ENCODE measurements around the gene SHB. TPM values are rescaled to one million over a fixed set of nuclear protein-coding genes. Genes with fewer than 3 reads are reported as not detected.

SHB gene
- total RNA-seq, 1 experiment from 2014 or later: 29.6 TPM

GRCh38 chr9:38026840-38027527, 42.0 kb downstream of the SHB start:
- H3K27ac Mint-ChIP-seq (ENCODE audit: low read depth, unreplicated experiment): peak overlapping the region; percentile 42
- H3K36me3 Mint-ChIP-seq (ENCODE audit: insufficient read depth, unreplicated experiment): peaks cover 6% of the 10 kb centered on the region
- ChIA-PET POLR2A (interaction anchor here (0.7 to 5.6 kb wide), 12 partner anchors 10 to 69 kb away, joined by 3 to 57 read pairs (median 6); partner anchors contain the start of gene SHB), CTCF (interaction anchor here (0.6 to 5.7 kb wide), 8 partner anchors 9 to 339 kb away, joined by 3 to 48 read pairs (median 4); partner anchors contain the start of gene SHB)
- no peaks in the 10 kb centered on the region for H3K9me3 Mint-ChIP-seq (ENCODE audit: unreplicated experiment)
- intact Hi-C loops (cut with micrococcal nuclease): loop anchor here (2.0 kb wide), 1 partner anchor 40 kb away; no protein-coding TSS in a partner anchor
- H3K4me1 Mint-ChIP-seq (ENCODE audit: insufficient read depth, unreplicated experiment): peaks cover 49% of the 10 kb centered on the region
- TF ChIP-seq, protein P1, sequence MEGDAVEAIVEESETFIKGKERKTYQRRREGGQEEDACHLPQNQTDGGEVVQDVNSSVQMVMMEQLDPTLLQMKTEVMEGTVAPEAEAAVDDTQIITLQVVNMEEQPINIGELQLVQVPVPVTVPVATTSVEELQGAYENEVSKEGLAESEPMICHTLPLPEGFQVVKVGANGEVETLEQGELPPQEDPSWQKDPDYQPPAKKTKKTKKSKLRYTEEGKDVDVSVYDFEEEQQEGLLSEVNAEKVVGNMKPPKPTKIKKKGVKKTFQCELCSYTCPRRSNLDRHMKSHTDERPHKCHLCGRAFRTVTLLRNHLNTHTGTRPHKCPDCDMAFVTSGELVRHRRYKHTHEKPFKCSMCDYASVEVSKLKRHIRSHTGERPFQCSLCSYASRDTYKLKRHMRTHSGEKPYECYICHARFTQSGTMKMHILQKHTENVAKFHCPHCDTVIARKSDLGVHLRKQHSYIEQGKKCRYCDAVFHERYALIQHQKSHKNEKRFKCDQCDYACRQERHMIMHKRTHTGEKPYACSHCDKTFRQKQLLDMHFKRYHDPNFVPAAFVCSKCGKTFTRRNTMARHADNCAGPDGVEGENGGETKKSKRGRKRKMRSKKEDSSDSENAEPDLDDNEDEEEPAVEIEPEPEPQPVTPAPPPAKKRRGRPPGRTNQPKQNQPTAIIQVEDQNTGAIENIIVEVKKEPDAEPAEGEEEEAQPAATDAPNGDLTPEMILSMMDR (IDR thresholded peaks at IDR 0.05; ENCODE audit: unreplicated experiment): no peak
- no peaks in the 10 kb centered on the region for H3K27me3 Mint-ChIP-seq (ENCODE audit: insufficient read depth, unreplicated experiment)
- no TSS peak for BruUV-seq (replicated peaks)
- no peak for DNase-seq (ENCODE audit: unreplicated experiment)
- H3K4me3 Mint-ChIP-seq (ENCODE audit: unreplicated experiment): peak overlapping the region; percentile 38

- TF ChIP-seq, protein P1 (IDR thresholded peaks at IDR 0.05; ENCODE audit: unreplicated experiment): no peak
- Mint-ChIP-seq H3K27me3 (ENCODE audit: insufficient read depth, unreplicated experiment) (no peaks in the 10 kb centered on the region), H3K9me3 (ENCODE audit: unreplicated experiment) (no peaks in the 10 kb centered on the region), H3K4me3 (ENCODE audit: unreplicated experiment) (peak overlapping the region; percentile 38), H3K27ac (ENCODE audit: low read depth, unreplicated experiment) (peak overlapping the region; percentile 83), H3K36me3 (ENCODE audit: insufficient read depth, unreplicated experiment) (peaks cover 6% of the 10 kb centered on the region), H3K4me1 (ENCODE audit: insufficient read depth, unreplicated experiment) (peaks cover 44% of the 10 kb centered on the region)
- CTCF ChIA-PET: interaction anchor here (0.6 to 5.7 kb wide), 9 partner anchors 9 to 340 kb away, joined by 3 to 48 read pairs (median 4); partner anchors contain the start of gene SHB
- no TSS peak for BruUV-seq (replicated peaks)
- DNase-seq (ENCODE audit: unreplicated experiment): peak; percentile 88
- intact Hi-C loops (cut with micrococcal nuclease): loop anchor here (2.0 kb wide), 1 partner anchor 41 kb away; no protein-coding TSS in a partner anchor
- POLR2A ChIA-PET: interaction anchor here (0.7 to 5.6 kb wide), 11 partner anchors 11 to 70 kb away, joined by 3 to 57 read pairs (median 6); partner anchors contain the start of gene SHB
Observed at GRCh38 chr9:38026021-38026809, 42.8 kb downstream of the SHB start.

DNA sequence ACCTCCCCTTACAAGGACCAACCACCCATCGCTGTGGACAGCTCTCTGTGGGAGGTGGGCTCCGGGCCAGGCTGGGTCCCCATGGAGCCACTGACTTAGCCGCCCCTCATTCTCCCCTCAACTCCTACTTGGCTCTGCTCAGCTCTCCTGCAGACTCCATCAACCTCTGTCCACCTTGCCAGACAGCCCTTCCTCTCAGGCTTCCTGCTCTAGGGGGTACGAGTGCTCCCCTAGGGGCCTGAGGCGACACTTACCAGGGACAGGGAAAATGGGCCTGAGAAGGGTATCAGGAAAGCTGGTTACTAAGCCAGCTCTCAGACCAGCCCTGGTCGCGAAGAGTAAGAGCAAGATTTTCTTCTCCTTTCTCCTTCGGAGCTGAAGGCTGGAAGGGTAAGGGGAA, 43.9 kb downstream of the SHB start:
- TF ChIP-seq, protein P1 (IDR thresholded peaks at IDR 0.05; ENCODE audit: unreplicated experiment): no peak
- H3K36me3 Mint-ChIP-seq (ENCODE audit: insufficient read depth, unreplicated experiment): peaks cover 6% of the 10 kb centered on the region
- H3K9me3 Mint-ChIP-seq (ENCODE audit: unreplicated experiment): no peaks in the 10 kb centered on the region
- no peaks in the 10 kb centered on the region for H3K27me3 Mint-ChIP-seq (ENCODE audit: insufficient read depth, unreplicated experiment)
- peak overlapping the region; percentile 83 for H3K27ac Mint-ChIP-seq (ENCODE audit: low read depth, unreplicated experiment)
- DNase-seq (ENCODE audit: unreplicated experiment): no peak
- peak overlapping the region; percentile 51 for H3K4me3 Mint-ChIP-seq (ENCODE audit: unreplicated experiment)
- intact Hi-C loops (cut with micrococcal nuclease): no loop called here
- POLR2A ChIA-PET: interaction anchor here (0.6 to 5.6 kb wide), 9 partner anchors 12 to 338 kb away, joined by 3 to 57 read pairs (median 7); partner anchors contain the start of gene SHB
- CTCF ChIA-PET: interaction anchor here (0.5 to 5.7 kb wide), 7 partner anchors 12 to 153 kb away, joined by 3 to 48 read pairs (median 4); partner anchors contain the start of gene SHB
- BruUV-seq (replicated peaks): no TSS peak
- peaks cover 50% of the 10 kb centered on the region for H3K4me1 Mint-ChIP-seq (ENCODE audit: insufficient read depth, unreplicated experiment)
